T-helper 9 cell (primary cell): ENCODE data around the gene CHRNG.

Source experiments
- DNase-seq: peaks from one replicate; pipeline ENCODE4 v3.0.0-alpha.2; 2020

The CHRNG gene

DNA sequence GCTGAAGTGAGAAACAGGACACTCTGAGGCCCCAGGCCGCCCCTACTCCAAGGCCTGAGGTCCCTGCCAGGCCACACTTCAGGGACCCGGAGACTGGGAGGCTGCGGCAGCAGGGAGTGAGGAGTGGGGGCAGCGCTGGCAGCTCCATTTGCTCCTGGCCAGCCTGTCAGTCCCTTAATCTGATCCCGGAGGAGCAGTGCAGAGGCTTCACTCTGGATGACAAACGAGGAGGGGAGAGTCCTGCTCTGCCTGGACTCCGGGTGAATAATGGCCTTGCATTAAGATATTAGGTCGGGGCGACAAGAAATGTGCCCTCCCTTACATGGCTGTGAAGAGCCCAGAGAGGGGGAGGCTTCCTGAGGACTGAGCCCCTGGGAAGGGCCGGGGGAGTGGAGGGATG lies 33.6 kb upstream of the CHRNG start:
- no peak for DNase-seq

- DNase-seq: no peak
These were observed 32.8 kb upstream of the CHRNG start for GRCh38 chr2:232506709-232507108.

GRCh38 chr2:232508251-232508650 lies 31.2 kb upstream of the CHRNG start:
- DNase-seq: no peak

DNA sequence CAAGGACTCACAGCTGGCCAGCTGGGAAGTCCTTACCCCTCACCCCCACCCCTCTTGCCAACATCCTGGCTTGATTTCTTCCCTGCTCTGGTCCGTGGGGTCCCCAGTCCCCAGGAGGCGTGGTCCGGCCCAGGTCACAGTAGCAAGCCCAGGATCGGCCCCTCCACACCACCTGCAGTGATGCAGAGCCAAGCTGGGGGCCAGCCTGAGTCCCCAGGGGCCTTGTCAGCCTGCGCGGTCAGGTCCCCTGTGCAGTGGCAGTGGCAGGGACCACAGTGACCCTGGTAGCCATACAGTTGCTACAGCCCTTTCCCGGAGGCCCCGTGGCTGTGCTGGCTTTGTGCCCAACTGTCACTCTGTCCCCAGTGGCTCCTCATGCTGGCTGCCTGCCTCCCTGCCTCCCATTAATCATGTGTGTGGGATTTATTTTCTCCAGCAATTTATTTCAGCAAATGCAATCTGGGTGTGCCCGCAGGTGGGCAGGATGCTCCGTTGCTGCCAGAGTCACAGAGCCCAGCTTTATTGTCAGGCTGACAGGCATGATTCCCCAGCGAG lies 28.1 kb upstream of the CHRNG start:
- DNase-seq: no peak

- DNase-seq: no peak
These were observed 26.9 kb upstream of the CHRNG start for GRCh38 chr2:232512602-232513001.

- no peak for DNase-seq
These were observed 26.1 kb upstream of the CHRNG start for GRCh38 chr2:232513353-232513752.

GRCh38 chr2:232515639-232516038 lies 23.9 kb upstream of the CHRNG start:
- no peak for DNase-seq

GRCh38 chr2:232516551-232516950 lies 22.9 kb upstream of the CHRNG start:
- no peak for DNase-seq

DNA sequence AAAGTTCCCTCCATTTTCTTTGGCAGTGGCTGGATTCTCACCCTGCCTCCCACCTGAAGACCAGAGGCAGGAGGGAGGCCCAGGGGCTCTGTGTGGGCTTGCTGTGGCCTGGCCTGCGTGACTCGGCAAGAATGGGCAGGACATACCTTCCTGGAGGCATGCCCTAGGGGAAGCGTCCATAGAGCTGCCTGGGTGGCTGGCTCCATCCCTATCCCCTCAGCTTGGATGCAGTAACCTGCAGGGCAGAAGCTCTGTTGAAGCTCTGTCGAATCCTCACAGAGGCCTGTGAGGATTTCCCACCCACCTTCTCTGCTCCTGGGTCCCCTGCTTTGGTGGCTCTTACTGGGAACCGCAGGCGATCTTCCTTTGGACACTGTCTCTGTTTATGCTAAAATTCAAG lies 20.6 kb upstream of the CHRNG start:
- no peak for DNase-seq

DNA sequence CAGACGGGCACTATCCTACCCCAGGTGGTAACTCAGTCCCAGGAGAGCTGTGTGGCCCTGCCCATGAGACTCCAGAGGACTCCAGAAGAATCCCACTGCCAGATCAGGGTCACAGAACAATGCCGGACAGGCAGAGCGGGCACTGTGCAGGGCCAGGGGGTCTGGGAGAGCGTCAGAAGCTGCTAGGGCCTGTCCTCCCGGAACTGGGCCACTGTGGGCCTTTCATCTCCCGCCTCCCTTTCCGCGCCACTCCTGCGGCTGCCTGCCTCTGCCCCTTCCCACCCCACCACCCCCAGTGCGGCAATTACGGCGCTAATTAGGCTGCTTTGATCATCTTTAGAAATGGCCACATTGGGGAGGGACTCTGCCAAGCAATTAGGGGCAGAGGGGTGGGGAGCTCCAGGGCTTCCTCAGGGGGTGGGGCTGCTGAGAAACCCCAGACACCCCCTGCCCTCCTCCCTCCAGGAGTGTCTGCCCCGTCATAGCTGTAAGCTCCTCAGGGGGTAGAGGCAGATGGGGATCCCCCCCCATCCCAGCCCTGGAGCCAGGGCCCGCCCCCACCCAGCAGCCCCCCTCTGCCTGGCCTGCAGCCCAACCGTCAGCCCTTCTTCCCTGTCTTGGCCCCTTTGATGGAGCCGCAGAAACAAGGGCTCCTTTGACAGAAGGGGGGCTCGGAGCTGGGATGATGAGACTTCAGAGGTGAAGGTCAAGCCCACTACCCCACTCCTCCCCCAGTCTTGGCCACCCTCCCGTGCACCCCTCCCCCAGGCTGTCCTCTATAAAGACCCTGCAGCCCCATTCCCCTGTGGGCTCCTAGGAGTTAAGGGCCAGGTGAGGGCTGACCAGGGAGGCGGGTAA lies 19.7 kb upstream of the CHRNG start, which contains the start of gene PRSS56:
Gene PRSS56 (plus strand): TSS at position 808 of the 858 bp plus-strand sequence. CDS start 211 bp downstream, outside the sequence.
- no peak for DNase-seq

DNA sequence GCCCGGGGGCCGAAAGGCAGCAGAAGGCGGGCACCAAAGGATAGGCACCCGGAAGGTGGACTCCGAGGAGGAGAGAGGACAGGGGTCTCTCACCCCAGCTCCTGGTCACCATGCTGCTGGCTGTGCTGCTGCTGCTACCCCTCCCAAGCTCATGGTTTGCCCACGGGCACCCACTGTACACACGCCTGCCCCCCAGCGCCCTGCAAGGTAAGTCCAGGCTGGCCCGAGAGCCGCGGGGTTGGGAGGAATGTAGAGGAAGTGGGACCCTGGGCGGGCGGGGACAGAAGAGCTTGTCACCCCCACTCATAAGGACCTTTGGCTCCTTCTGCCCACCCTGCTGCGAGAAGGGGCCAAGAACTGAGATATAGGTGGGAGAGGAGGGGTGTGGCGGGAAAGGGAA lies 19.0 kb upstream of the CHRNG start:
- no peak for DNase-seq

GRCh38 chr2:232521098-232521497 lies 18.4 kb upstream of the CHRNG start:
- DNase-seq: no peak

DNA sequence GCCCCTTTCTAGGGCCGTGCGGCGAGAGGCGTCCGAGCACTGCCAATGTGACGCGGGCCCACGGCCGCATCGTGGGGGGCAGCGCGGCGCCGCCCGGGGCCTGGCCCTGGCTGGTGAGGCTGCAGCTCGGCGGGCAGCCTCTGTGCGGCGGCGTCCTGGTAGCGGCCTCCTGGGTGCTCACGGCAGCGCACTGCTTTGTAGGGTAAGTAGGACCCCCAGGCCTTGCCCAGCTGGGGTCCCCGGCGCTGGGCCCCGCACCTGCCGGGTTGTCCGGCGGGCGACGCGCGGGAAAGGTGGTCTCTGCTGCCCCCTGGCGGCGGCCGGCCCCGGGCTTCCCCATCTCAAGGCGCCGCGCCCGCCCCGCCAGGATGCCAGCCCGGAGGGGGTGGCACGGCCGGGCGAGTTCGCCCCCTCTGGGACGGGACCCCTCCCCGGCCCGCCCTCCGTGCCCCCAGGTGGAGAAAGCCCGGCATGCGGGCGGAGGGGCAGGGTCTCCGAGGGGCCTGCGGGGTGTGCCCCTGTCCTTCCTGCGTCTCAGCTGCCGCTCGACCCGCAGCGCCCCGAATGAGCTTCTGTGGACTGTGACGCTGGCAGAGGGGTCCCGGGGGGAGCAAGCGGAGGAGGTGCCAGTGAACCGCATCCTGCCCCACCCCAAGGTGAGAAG lies 17.4 kb upstream of the CHRNG start:
- DNase-seq: peak; percentile 74

GRCh38 chr2:232522623-232523401 lies 16.7 kb upstream of the CHRNG start:
- DNase-seq: no peak

DNA sequence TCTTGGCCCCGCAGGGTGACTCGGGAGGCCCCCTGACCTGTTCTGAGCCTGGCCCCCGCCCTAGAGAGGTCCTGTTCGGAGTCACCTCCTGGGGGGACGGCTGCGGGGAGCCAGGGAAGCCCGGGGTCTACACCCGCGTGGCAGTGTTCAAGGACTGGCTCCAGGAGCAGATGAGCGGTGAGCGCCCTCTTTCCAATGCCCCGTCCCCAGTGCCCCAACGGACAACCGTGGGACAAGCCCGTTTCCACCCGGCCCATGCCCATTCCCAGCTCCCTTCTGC lies 16.1 kb upstream of the CHRNG start:
- DNase-seq: no peak

GRCh38 chr2:232523682-232524597 lies 15.6 kb upstream of the CHRNG start:
- DNase-seq: no peak

DNA sequence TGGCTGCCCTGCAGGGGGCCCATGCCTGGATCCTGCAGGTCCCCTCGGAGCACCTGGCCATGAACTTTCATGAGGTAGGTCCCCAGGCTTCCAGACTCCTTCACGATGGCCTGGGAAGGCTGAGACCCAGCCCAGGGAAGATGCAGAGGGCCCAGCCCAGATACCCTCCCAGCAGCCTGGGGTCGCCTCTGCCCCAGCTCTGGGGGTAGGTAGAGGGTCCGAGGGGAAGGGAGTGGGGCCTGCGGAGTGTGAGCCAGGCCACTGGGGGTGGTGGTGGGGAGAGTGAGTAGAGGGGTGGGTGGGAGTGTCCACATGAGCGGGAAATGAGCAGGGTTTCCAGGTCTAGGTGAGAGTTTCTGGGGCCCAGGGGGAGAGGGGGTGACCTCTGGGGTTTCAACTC lies 14.7 kb upstream of the CHRNG start:
- DNase-seq: no peak

DNA sequence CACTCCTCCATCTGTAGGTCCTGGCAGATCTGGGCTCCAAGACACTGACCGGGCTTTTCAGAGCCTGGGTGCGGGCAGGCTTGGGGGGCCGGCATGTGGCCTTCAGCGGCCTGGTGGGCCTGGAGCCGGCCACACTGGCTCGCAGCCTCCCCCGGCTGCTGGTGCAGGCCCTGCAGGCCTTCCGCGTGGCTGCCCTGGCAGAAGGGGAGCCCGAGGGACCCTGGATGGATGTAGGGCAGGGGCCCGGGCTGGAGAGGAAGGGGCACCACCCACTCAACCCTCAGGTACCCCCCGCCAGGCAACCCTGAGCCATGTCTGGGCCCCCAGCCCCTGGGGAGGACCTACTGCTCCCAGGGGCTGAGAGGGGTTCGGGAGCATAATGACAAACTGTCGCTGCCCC lies 14.3 kb upstream of the CHRNG start:
- DNase-seq: no peak

DNA sequence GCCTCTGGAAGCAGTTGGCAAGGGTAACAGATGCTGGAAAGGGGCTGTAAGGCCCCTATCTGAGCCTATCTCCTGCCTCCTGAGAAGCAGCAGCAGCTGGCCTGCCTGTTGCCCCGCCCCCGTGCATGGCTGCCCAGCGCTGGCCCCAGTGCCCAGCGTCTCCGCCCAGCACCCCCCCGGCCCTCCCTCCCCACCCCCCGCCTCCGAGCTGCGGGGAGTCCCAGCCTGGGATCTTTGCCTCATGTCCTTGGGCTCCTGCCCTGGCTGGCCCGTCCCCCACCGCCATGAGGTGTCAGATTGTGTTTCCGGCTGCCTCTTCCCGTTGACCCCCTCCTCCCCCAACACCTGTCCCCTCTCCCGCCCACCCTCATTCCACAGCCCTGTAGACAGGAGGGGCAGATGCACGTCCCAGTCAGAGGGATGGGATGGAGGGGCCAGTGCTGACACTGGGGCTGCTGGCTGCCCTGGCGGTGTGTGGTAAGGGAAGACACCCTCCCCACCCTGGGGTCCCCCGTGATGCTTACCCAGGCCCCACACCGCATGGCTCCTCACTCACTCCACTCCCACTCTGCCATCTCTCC lies 13.6 kb upstream of the CHRNG start, which contains the start of gene CHRND:
Gene CHRND (plus strand): TSS at position 370 of the 581 bp plus-strand sequence. CDS start 56 bp downstream, at position 426.
- no peak for DNase-seq

GRCh38 chr2:232526372-232526941 lies 13.0 kb upstream of the CHRNG start:
- DNase-seq: no peak

DNA sequence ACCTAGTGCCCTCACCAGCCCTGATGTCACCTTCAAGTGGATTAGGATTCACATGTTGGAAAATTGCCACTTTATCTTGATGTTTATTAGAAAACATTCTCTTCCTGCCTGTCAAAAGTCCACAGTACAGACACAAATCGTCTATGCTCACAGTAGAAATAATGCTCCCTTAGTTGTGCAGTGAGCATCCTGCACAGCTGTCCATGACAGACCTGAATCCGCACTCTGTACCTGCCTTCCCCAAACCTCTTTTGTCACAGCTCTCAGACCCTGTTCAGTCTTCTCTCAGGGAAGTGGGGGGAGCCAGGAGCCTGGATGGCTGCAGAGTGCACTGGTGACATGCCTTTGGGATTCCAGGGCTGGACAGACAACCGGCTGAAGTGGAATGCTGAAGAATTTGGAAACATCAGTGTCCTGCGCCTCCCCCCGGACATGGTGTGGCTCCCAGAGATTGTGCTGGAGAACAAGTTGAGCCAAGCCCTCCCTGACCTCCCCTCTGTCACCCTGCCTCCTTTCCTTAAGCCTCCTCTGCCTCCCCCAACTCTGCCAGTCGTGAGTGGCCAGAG lies 11.5 kb upstream of the CHRNG start:
- no peak for DNase-seq
